ENCODE measurements around the gene FURIN. TPM values are rescaled to one million over a fixed set of nuclear protein-coding genes. Genes with fewer than 3 reads are reported as not detected.

FURIN gene
- total RNA-seq, 1 donor from 2014 or later: 8.3 TPM

DNA sequence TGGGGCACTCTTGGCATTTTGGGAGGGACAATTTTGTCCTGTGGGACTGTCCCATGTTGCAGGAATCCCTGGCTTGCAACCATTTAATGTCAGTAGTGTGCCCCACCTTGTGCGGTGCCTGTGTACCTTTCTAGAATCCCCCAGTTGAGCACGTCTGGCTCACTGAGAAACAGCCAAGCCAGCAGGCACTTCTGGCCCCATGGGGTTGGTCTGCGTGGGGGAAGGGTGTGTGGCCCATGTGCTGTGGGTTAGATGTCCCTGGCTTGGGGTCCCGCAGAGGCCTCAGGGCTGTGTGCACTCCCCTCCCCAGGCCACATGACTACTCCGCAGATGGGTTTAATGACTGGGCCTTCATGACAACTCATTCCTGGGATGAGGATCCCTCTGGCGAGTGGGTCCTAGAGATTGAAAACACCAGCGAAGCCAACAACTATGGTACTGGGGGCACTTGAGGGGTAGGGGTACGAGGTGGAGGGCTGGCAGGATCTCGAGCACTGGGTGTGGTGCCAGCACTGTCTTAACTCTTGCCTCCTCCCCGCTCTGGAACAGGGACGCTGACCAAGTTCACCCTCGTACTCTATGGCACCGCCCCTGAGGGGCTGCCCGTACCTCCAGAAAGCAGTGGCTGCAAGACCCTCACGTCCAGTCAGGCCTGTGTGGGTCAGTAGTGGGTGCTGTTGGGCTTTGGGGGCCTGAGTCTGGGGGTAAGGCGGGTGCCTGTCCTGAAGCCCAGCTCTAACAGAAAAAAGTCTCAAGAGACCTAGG lies 12.2 kb downstream of the FURIN start:
- no peak for DNase-seq (ENCODE audit: low spot score)
- Histone ChIP-seq H3K4me2 (no peak overlapping the region), H3K9me3 (ENCODE audit: low read depth) (no peaks in the 10 kb centered on the region), H3F3A (ENCODE audit: low read depth) (peaks cover 16% of the 10 kb centered on the region), H4K20me1 (ENCODE audit: low read depth) (no peaks in the 10 kb centered on the region), H3K27me3 (no peaks in the 10 kb centered on the region), H3K4me3 (no peak overlapping the region), H3K36me3 (no peaks in the 10 kb centered on the region), H3K4me1 (peaks cover 13% of the 10 kb centered on the region), H3K79me2 (ENCODE audit: low read depth) (no peaks in the 10 kb centered on the region), H2AFZ (replicated peaks) (no peak overlapping the region), H3K27ac (no peak overlapping the region), H3K9ac (no peak overlapping the region)
- peaks cover 7% of the 10 kb centered on the region for H3K4me1 Mint-ChIP-seq
- no peak overlapping the region for H3K27ac Mint-ChIP-seq
- H3K27me3 Mint-ChIP-seq (ENCODE audit: insufficient read depth, low read depth): peaks cover 2% of the 10 kb centered on the region
- H3K36me3 Mint-ChIP-seq: peaks cover 23% of the 10 kb centered on the region
- no peak overlapping the region for H3K4me3 Mint-ChIP-seq
- H3K9me3 Mint-ChIP-seq: no peaks in the 10 kb centered on the region
- TF ChIP-seq, protein P1, sequence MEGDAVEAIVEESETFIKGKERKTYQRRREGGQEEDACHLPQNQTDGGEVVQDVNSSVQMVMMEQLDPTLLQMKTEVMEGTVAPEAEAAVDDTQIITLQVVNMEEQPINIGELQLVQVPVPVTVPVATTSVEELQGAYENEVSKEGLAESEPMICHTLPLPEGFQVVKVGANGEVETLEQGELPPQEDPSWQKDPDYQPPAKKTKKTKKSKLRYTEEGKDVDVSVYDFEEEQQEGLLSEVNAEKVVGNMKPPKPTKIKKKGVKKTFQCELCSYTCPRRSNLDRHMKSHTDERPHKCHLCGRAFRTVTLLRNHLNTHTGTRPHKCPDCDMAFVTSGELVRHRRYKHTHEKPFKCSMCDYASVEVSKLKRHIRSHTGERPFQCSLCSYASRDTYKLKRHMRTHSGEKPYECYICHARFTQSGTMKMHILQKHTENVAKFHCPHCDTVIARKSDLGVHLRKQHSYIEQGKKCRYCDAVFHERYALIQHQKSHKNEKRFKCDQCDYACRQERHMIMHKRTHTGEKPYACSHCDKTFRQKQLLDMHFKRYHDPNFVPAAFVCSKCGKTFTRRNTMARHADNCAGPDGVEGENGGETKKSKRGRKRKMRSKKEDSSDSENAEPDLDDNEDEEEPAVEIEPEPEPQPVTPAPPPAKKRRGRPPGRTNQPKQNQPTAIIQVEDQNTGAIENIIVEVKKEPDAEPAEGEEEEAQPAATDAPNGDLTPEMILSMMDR (IDR thresholded peaks at IDR 0.05): no peak
- no peak for TF ChIP-seq EZH2phosphoT487 (IDR thresholded peaks at IDR 0.05)
- no peak for TF ChIP-seq EZH2 (IDR thresholded peaks at IDR 0.05)

- no peak for DNase-seq (ENCODE audit: low spot score)
- H3K36me3 Mint-ChIP-seq: peaks cover 21% of the 10 kb centered on the region
Observed at GRCh38 chr15:90881181-90881977, 13.0 kb downstream of the FURIN start.

GRCh38 chr15:90881978-90882721 lies 13.8 kb downstream of the FURIN start:
- Mint-ChIP-seq H3K27ac (no peak overlapping the region), H3K4me1 (peaks cover 14% of the 10 kb centered on the region), H3K9me3 (no peaks in the 10 kb centered on the region), H3K4me3 (no peak overlapping the region), H3K27me3 (ENCODE audit: insufficient read depth, low read depth) (peaks cover 4% of the 10 kb centered on the region), H3K36me3 (peaks cover 15% of the 10 kb centered on the region)
- Histone ChIP-seq H3K27me3 (no peaks in the 10 kb centered on the region), H3K4me1 (peaks cover 13% of the 10 kb centered on the region), H2AFZ (replicated peaks) (no peak overlapping the region), H3K27ac (no peak overlapping the region), H3K9me3 (ENCODE audit: low read depth) (no peaks in the 10 kb centered on the region), H3K9ac (no peak overlapping the region), H3K4me3 (no peak overlapping the region), H3K36me3 (no peaks in the 10 kb centered on the region), H3K4me2 (no peak overlapping the region), H3K79me2 (ENCODE audit: low read depth) (no peaks in the 10 kb centered on the region), H3F3A (ENCODE audit: low read depth) (peaks cover 16% of the 10 kb centered on the region), H4K20me1 (ENCODE audit: low read depth) (no peaks in the 10 kb centered on the region)
- TF ChIP-seq, protein P1 (IDR thresholded peaks at IDR 0.05): no peak
- TF ChIP-seq EZH2phosphoT487 (IDR thresholded peaks at IDR 0.05) (no peak), EZH2 (IDR thresholded peaks at IDR 0.05) (no peak)
- no peak for DNase-seq (ENCODE audit: low spot score)

More at GRCh38 chr15:90881181-90881977, 13.0 kb downstream of the FURIN start:
- Histone ChIP-seq H3K27me3 (no peaks in the 10 kb centered on the region), H4K20me1 (ENCODE audit: low read depth) (no peaks in the 10 kb centered on the region), H3K79me2 (ENCODE audit: low read depth) (no peaks in the 10 kb centered on the region), H3K4me1 (peaks cover 13% of the 10 kb centered on the region), H3K27ac (no peak overlapping the region), H3K4me2 (no peak overlapping the region), H3K9me3 (ENCODE audit: low read depth) (no peaks in the 10 kb centered on the region), H3K36me3 (no peaks in the 10 kb centered on the region), H3F3A (ENCODE audit: low read depth) (peaks cover 16% of the 10 kb centered on the region), H3K4me3 (no peak overlapping the region), H2AFZ (replicated peaks) (no peak overlapping the region), H3K9ac (no peak overlapping the region)
- Mint-ChIP-seq H3K4me1 (peaks cover 14% of the 10 kb centered on the region), H3K27me3 (ENCODE audit: insufficient read depth, low read depth) (peaks cover 4% of the 10 kb centered on the region), H3K27ac (no peak overlapping the region), H3K9me3 (no peaks in the 10 kb centered on the region), H3K4me3 (no peak overlapping the region)
- TF ChIP-seq, protein P1 (IDR thresholded peaks at IDR 0.05): no peak
- TF ChIP-seq EZH2phosphoT487 (IDR thresholded peaks at IDR 0.05) (no peak), EZH2 (IDR thresholded peaks at IDR 0.05) (no peak)
